ENCODE measurements around the gene CAV2. TPM values are rescaled to one million over a fixed set of nuclear protein-coding genes. Genes with fewer than 3 reads are reported as not detected.

The CAV2 gene
- total RNA-seq, 2 experiments from 2014 or later: not detected

- H3K27me3 Mint-ChIP-seq (ENCODE audit: low read depth): peaks cover 37% of the 10 kb centered on the region
- intact Hi-C loops (cut with micrococcal nuclease): no loop called here
- CTCF ChIA-PET: interaction anchor here (0.6 kb wide), 1 partner anchor 51 kb away, joined by 3 read pairs; no protein-coding TSS in a partner anchor
These were observed 55.4 kb downstream of the CAV2 start for GRCh38 chr7:116554911-116555310.

DNA sequence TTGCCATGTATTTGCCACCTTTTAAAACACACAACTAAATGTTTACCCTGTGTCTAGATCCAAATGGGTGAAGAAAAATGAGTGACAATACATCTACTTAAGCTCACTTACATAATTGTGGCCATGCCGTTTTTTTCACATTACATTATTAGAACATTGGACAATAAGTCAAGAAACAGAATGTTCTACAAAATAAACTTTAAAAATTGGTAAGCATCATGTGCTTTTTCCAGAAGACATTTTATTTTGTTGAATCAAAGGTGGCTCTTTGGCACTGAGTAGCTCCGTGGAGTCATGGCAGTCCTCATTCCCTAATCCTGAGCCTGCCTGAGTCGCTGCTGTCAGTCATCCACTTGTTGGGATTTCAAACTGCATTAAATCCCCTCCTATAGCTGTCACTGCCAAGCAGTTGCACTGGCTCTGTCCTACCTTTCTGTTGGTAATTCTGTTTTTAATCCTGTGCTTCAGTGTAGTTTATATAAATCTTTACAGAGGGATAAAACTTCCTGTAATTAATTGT is 57.6 kb downstream of the CAV2 start:
- no peak overlapping the region for H3K27ac Mint-ChIP-seq
- H3K4me1 Mint-ChIP-seq (ENCODE audit: low read depth): no peaks in the 10 kb centered on the region
- CTCF ChIA-PET: interaction anchor here (1.2 to 1.5 kb wide), 2 partner anchors 12 to 32 kb away, joined by 3 to 4 read pairs; no protein-coding TSS in a partner anchor
- no peaks in the 10 kb centered on the region for H3K36me3 Mint-ChIP-seq (ENCODE audit: low read depth)
- intact Hi-C loops (cut with micrococcal nuclease): no loop called here
- H3K9me3 Mint-ChIP-seq: no peaks in the 10 kb centered on the region
- H3K27me3 Mint-ChIP-seq (ENCODE audit: low read depth): peaks cover 37% of the 10 kb centered on the region
- H3K4me3 Mint-ChIP-seq: no peak overlapping the region
- no peak for DNase-seq

More at GRCh38 chr7:116554911-116555310, 55.4 kb downstream of the CAV2 start:
- DNase-seq: no peak
- H3K4me1 Mint-ChIP-seq (ENCODE audit: low read depth): no peaks in the 10 kb centered on the region
- no peak overlapping the region for H3K27ac Mint-ChIP-seq
- no peaks in the 10 kb centered on the region for H3K36me3 Mint-ChIP-seq (ENCODE audit: low read depth)
- no peak overlapping the region for H3K4me3 Mint-ChIP-seq
- no peaks in the 10 kb centered on the region for H3K9me3 Mint-ChIP-seq

DNA sequence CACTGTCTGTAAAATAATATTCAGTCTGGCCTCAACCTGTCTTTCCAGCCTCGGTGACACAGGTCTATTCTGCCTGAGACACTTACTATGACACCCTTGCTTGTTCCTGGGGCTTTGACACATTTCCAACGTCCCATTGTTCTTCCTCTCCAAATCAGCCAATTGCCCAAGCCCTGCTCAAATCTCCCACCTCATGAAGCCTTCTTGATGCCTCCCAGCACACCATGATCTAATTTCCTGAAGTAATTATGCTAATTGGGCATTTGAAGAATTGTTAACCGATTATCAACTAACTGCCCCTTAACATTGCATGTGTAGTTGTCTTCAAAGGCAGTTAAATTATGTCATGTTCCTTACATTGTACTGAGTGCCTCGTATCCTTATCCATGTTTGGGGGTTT is 58.4 kb downstream of the CAV2 start:
- CTCF ChIA-PET: interaction anchor here (1.2 to 1.5 kb wide), 2 partner anchors 12 to 31 kb away, joined by 3 to 4 read pairs; no protein-coding TSS in a partner anchor
- Mint-ChIP-seq H3K36me3 (ENCODE audit: low read depth) (no peaks in the 10 kb centered on the region), H3K27ac (no peak overlapping the region), H3K27me3 (ENCODE audit: low read depth) (peaks cover 40% of the 10 kb centered on the region), H3K4me1 (ENCODE audit: low read depth) (no peaks in the 10 kb centered on the region), H3K9me3 (no peaks in the 10 kb centered on the region), H3K4me3 (no peak overlapping the region)
- intact Hi-C loops (cut with micrococcal nuclease): no loop called here
- DNase-seq: no peak

Other genes starting within 250 kb of the CAV2 start
- gene CAV1, start 25.3 kb downstream of the CAV2 start, total RNA-seq: under 1 TPM in 1 of 2 experiments, not detected in 1; 0.35 TPM
- under 1 TPM; 0.42 to 0.52 TPM for gene MET, start 172.5 kb downstream of the CAV2 start, total RNA-seq

Measured in activated naive CD4-positive, alpha-beta T cell treated with anti-CD3 and anti-CD28 coated beads for 36 hours (primary cell).